SK-N-DZ (cell line): Measurements from ENCODE around the gene ACTN3.
"Not testable (repeated sequence)": the region's sequence is repeated elsewhere in the genome, so short reads cannot be mapped to it uniquely, and the experiment has no call there.

ENCODE experiments used
- DNase-seq: peaks from one replicate; pipeline ENCODE4 v3.0.0-alpha.2; 2015; ENCODE audit warnings: low spot score

Gene ACTN3

DNA sequence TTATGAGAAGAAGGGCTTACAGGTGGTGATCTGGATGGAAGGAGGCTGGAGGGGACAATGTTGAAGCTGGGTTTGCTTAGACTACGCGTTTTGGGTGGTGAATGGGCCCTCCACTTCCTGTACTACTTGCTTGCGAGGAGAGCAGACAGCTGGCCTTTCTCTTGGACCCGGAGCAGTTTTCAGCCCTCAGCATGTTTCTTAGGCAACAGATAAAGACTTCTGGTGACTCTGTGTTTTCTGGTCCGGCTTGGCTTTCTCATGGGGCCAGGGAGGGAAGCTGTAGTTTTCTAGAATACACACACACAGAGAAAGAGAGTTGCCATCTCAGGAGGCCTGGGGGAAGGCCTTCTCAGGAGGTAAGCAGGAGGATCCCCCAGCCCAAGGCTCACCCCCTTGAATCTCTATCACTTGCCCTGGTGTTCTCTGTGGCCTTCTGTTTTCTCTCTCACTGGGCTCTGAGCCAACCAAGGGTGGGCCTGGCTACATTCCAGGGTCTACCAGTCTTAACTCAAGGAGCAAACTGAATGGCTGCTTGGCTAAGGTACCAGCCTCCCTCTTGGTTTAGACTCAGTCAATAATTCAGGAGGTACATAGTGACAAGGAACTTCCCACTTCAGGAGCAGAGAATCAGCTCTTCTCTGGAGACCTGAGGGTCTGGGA, 48.7 kb downstream of the ACTN3 start:
- no peak for DNase-seq

DNA sequence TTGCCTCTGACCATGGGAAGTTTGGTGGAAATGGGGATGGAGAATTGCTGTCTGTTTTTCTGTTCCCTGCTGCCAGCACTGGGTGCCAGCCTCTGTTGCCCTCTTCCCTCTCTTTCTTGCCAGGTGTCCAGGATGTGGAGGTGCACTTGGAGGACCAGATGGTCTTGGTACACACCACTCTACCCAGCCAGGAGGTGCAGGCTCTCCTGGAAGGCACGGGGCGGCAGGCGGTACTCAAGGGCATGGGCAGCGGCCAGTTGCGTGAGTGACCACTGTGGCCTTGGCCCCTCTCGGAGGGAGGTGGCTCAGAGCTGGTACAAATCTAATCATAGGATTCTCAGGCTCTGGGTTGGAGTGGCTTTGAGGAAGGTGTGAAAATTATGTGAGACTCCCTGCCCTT, 52.3 kb downstream of the ACTN3 start:
- DNase-seq, result no peak

DNA sequence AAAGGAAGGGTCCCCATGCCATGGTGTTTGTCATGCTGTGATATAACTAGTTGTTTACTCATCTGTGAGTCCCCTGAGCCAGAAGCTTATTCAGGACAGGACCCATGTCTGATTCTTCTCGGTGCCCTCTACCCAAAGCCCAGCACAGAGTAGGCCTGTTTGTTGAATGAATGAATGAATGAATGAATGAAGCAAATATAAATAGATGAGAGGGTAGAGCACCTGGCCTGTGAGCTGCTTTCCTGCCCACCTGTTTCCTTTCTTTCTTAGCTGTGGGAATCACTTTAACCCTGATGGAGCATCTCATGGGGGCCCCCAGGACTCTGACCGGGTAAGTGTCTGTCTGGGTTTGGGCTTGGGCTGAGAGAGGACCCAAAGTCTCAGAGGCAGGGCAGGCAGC, 53.5 kb downstream of the ACTN3 start:
- DNase-seq, result no peak

DNA sequence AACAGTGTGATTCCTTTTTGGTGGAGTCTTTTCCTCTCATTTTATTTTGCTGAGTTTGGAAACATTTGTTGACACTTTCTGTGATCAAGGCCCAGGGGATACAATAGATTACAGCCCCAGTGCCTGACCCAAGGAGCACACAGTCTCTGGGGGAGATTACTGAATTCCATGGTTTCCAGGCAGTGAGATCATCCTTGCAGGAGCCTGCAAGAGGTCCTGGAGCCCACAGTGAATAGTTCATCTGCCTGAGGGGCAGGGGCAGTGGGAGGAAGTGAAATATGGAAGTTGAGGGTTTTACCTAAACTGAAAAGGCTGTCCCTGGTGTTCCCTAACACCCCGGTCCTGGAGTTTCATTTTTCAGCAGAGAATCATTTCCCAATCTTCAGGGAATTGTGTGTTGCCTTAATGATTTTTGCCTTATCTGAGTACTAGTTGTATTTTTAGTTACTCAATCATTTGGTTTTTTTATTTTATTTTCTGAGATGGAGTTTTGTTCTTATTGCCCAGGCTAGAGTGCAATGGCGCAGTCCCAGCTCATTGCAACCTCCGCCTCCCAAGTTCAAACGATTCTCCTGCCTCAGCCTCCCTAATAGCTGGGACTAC, 54.0 kb downstream of the ACTN3 start:
- DNase-seq, result no peak

DNA sequence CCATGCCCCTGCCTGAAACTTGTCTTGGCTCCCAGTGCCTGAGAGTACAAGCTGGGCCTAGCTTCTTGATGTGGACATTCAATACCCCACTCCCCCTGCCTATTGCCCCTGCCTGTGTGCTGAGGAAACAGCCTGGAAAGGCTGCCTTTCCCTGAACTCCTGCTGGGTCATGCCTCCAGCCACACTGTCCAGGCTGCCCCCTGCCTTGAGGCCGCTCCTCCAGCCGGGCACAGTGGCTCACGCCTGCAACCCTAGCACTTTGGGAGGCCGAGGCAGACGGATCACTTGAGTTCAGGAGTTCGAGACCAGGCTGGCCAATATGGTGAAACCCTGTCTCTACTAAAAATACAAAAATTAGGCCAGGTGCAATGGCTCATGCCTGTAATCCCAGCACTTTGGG, 56.4 kb downstream of the ACTN3 start:
- no peak for DNase-seq

DNA sequence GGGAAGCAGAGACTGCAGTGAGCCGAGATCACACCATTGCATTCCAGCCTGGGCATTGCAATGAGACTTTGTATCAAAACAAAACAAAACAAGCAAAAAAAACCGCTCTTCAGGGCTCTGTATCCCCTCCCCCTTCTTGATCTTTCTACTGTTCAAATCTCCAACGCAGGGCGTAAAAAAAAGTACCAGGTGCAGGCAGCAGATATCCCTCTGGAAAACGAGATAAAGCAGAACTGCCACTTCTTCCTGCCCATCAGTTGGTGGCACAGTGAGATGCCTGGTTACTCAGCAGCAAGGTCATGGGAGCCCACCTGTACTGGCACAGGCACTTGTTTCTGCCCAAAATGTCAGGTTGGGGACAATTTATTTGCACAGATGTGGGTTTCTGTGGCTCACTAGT, 57.5 kb downstream of the ACTN3 start:
- no peak for DNase-seq

DNA sequence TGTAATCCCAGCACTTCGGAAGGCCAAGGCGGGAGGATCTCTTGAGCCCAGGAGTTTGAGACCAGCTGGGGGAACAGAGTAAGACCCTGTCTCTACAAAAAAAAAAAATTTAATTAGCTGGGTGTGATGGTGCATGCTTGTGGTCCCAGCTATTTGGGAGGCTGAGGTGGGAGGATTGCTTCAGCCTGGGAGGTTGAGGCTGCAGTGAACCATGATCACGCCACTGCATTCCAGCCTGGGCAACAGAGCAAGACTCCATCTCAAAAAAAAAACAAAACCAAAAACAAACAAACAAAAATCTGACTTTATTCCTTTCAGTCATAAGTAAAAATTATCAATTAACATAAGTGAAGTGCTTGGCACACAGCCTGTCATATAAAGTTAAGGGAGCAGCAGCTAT, 59.9 kb downstream of the ACTN3 start:
- not testable (repeated sequence) for DNase-seq

DNA sequence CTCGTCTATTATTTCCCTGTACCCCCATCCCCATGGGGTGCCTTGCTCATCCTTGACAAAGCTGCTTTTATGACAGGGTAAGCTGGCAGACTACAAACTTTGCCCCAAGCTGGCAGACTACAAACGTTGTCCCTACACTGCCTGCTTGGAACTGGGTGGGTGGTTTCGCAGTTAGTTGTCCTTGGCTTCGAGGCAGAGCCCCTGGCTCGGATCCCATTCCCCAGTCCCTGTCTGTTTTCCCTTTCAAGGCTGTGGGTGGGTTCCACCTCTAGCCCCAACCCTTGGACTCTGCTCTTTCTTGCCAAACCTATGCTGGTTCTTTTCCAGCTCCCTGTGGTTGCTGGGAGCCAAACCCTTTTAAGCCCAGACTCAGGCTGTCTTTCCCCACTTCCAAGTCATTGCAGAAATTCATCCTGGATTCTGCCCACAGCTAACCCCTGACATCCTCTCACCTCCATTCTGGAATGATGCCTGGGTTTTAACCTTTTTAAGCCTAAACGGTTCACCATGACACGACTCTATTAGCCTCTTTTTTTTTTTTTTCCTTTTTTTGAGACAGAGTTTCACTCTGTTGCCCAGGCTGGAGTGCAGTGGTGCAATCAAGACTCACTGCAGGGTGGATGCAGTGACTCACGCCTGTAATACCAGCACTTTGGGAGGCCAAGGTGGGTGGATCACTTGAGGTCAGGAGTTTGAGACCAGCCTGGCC, 60.6 kb downstream of the ACTN3 start:
- no peak for DNase-seq

DNA sequence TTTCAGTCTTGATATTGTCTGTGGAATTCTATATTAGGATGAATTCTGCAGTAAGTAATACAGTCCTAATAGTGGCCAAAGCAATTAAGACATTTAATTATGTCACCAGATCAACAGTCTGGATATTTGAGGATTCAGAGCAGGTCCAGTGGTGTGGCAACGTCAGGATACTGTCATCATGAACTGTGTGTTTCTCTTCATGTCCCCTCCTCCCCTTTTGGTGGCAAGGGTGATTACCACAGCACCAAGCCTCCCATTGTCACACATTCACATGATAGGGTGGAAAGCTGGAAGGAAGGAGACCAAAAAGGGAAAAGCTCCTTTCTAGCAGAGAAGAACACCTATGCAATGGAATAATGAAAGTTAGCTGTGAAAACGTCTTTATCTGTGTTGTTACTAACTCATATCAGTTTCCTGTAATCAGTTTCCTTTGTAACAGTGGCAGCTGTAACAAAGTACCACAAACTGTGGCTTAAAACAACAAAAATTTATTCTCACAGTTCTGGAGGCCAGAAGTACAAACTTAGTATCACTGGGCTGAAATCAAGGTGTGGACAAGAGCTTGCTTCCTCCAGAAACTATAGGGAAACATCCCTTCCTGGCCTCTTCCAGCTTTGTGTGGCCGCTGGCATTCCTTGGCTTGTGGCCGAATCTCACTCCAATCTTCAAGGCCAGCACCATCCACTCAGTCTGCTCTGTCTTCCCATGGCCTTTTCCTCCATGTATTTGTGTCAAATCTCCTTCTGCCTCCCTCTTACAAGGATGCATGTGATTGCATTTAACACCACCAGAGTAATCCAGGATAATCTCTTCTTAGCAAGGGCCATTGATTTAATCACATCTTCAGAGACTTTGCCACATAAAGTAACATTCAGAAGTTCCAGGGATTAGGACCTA, 63.3 kb downstream of the ACTN3 start:
- no peak for DNase-seq

DNA sequence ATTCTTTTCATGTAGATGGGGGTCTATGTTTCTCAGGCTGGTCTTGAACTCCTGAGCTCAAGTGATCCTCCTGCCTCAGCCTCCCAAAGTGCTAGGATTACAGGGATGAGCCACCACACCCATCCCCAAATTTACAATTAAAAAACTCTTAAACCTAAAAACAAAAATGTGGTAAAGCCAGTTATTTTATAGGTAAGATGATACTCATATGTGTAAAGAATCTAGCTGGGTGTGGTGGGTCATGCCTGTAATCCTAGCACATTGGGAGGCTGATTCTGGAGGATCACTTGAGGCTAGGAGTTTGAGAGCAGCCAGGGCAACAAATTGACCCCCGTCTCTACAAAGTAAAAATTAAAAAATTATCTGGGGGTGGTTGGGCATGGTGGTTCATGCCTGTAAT, 65.8 kb downstream of the ACTN3 start:
- no peak for DNase-seq
